HL-60 (cell line): ENCODE data around the gene IHH.

ENCODE experiments used
- DNase-seq, 2 experiments: peaks; one replicate each; pipeline ENCODE4 v3.0.0-alpha.2; 2010 to 2020; ENCODE audit warnings: low read depth in 1 of 2, low spot score in 1 of 2
- H3K27ac ChIP-seq: fragments of 250-450 bp; sonication (Bioruptor Pico); replicated peaks from 2 replicates; pipeline ENCODE4 v1.5.1; 2020; ENCODE audit warnings: mild to moderate bottlenecking, moderate library complexity
- H3K27me3 ChIP-seq: fragments of 250-450 bp; sonication (Bioruptor Pico); 2 replicates; pipeline ENCODE4 v1.5.1; 2021; ENCODE audit warnings: mild to moderate bottlenecking, moderate library complexity; ENCODE audit not compliant: insufficient read depth, poor library complexity, severe bottlenecking
- H3K4me3 ChIP-seq: replicated peaks from 2 replicates; pipeline ENCODE4 v1.5.1; 2011; ENCODE audit warnings: mild to moderate bottlenecking, control low read depth, low read length; ENCODE audit not compliant: insufficient read depth
- CTCF ChIP-seq: IDR thresholded peaks from one replicate; pipeline ENCODE4 v1.5.1; 2011; ENCODE audit warnings: low read length, control low read depth, inconsistent platforms; ENCODE audit not compliant: insufficient read depth
- GABPA ChIP-seq: IDR thresholded peaks from 2 replicates; pipeline ENCODE4 v1.6.1; 2012; ENCODE audit warnings: low read depth
- POLR2AphosphoS5 ChIP-seq: IDR thresholded peaks from 2 replicates; pipeline ENCODE4 v1.6.1; 2012; ENCODE audit warnings: low read depth
- REST ChIP-seq: IDR thresholded peaks from 2 replicates; pipeline ENCODE4 v1.6.1; 2012; ENCODE audit warnings: low read depth; ENCODE audit not compliant: insufficient replicate concordance
- SPI1 ChIP-seq: IDR thresholded peaks from 2 replicates; pipeline ENCODE4 v1.6.1; 2012; ENCODE audit warnings: low read depth, mild to moderate bottlenecking, borderline replicate concordance

IHH gene

GRCh38 chr2:219082332-219082958, 21.7 kb upstream of the IHH start:
- 0 out of 2 replicates have a peak overlapping the region, but pooled peaks have one; percentile 3 for H3K27ac ChIP-seq
- H3K4me3 ChIP-seq, result no peak overlapping the region
- TF ChIP-seq POLR2AphosphoS5 (no peak), CTCF (no peak), GABPA (no peak), REST (no peak), SPI1 (no peak)
- no peaks in the 10 kb centered on the region for H3K27me3 ChIP-seq
- DNase-seq, result no peak

- H3K4me3 ChIP-seq, result no peak overlapping the region
- DNase-seq, result no peak
- no peak overlapping the region for H3K27ac ChIP-seq
- H3K27me3 ChIP-seq, result no peaks in the 10 kb centered on the region
- TF ChIP-seq CTCF, result no peak
- TF ChIP-seq SPI1, result peak; percentile 80
- TF ChIP-seq REST, result no peak
- no peak for TF ChIP-seq GABPA
Measured at GRCh38 chr2:219081701-219082331, 21.1 kb upstream of the IHH start.

GRCh38 chr2:219081096-219081495, 20.4 kb upstream of the IHH start:
- TF ChIP-seq GABPA, result no peak
- no peak for TF ChIP-seq REST
- no peak for TF ChIP-seq POLR2AphosphoS5
- TF ChIP-seq SPI1, result no peak
- TF ChIP-seq CTCF, result no peak
- no peaks in the 10 kb centered on the region for H3K27me3 ChIP-seq
- no peak overlapping the region for H3K4me3 ChIP-seq
- H3K27ac ChIP-seq, result no peak overlapping the region
- DNase-seq, result no peak
